CD4-positive, alpha-beta T cell (primary cell): ENCODE data around the gene RBM26. TPM values are rescaled to one million over a fixed set of nuclear protein-coding genes. Genes with fewer than 3 reads are reported as not detected.

Source experiments
- ATAC-seq: fragments of 200-7000 bp; cut with Tn5 transposase; one replicate; pipeline ENCODE4 v1.10.0; 2022; ENCODE audit warnings: mild to moderate bottlenecking; ENCODE audit not compliant: poor library complexity
- CTCF ChIA-PET: fragments of 350-600 bp; sonication (Branson Sonifier 250); formaldehyde crosslinking; loops from one replicate; lab custom pipeline; 2021; ENCODE audit warnings: antibody characterized with exemption, inconsistent platforms; lab: Charles Lee
- POLR2A ChIA-PET: fragments of 350-600 bp; sonication (Branson Sonifier 250); formaldehyde crosslinking; loops from one replicate; lab custom pipeline; 2021; ENCODE audit warnings: antibody characterized with exemption, inconsistent platforms; lab: Charles Lee
- DNase-seq, 14 experiments: peaks; one replicate each; pipeline ENCODE4 v3.0.0-alpha.2; 2013 to 2020; ENCODE audit warnings: mixed read lengths in 2 of 14
- H3K27ac ChIP-seq, 2 donors: one replicate each; pipeline versions ENCODE4 v1.5.1 to v1.7.0; 2013; ENCODE audit warnings: low read length in 2 of 2, low read depth in 1 of 2, mild to moderate bottlenecking in 1 of 2
- H3K27me3 ChIP-seq, 2 experiments: 1 replicate in 1 of 2; 2 replicates in 1 of 2; pipeline versions ENCODE4 v1.6.1 to v1.7.0; 2013; ENCODE audit warnings: low read length in 2 of 2, control low read depth in 1 of 2, mild to moderate bottlenecking in 1 of 2, moderate library complexity in 1 of 2; ENCODE audit not compliant: insufficient read depth in 2 of 2, control insufficient read depth in 1 of 2
- H3K36me3 ChIP-seq: one replicate; pipeline ENCODE4 v1.6.1; 2013; ENCODE audit warnings: low read length, control low read depth; ENCODE audit not compliant: insufficient read depth
- H3K4me1 ChIP-seq: one replicate; pipeline ENCODE4 v1.6.1; 2013; ENCODE audit warnings: low read length, control low read depth; ENCODE audit not compliant: insufficient read depth
- H3K4me3 ChIP-seq: one replicate; pipeline ENCODE4 v1.5.1; 2013; ENCODE audit warnings: mild to moderate bottlenecking, low read length, moderate library complexity
- H3K9me3 ChIP-seq, 2 experiments: 1 replicate in 1 of 2; 2 replicates in 1 of 2; pipeline versions ENCODE4 v1.6.1 to v1.7.0; 2013; ENCODE audit warnings: low read length in 2 of 2, mild to moderate bottlenecking in 2 of 2, control low read depth in 1 of 2, moderate library complexity in 1 of 2; ENCODE audit not compliant: control insufficient read depth in 1 of 2, insufficient read depth in 1 of 2
- H3K27ac Mint-ChIP-seq: one replicate; pipeline ENCODE4 v1.8.0; 2020; ENCODE audit warnings: mixed read lengths
- H3K27me3 Mint-ChIP-seq: one replicate; pipeline ENCODE4 v1.8.0; 2021; ENCODE audit warnings: mixed read lengths
- H3K36me3 Mint-ChIP-seq: one replicate; pipeline ENCODE4 v1.8.0; 2021; ENCODE audit warnings: low read depth, mixed read lengths
- H3K4me1 Mint-ChIP-seq: one replicate; pipeline ENCODE4 v1.8.0; 2021; ENCODE audit warnings: low read depth, mixed read lengths
- H3K4me3 Mint-ChIP-seq: one replicate; pipeline ENCODE4 v1.8.0; 2020; ENCODE audit warnings: mild to moderate bottlenecking, mixed read lengths
- H3K9me3 Mint-ChIP-seq: one replicate; pipeline ENCODE4 v1.8.0; 2020; ENCODE audit warnings: mixed read lengths
- intact Hi-C, 2 experiments: fragments of 100-400 bp; cut with DNase I in 1 of 2; cut with micrococcal nuclease in 1 of 2; formaldehyde crosslinking; loops; one replicate each; pipeline versions ENCODE4 v1.15.1 to v1.9.0; 2023 to 2025; cut with DNase I, micrococcal nuclease
- total RNA-seq, 174 experiments: library from RNA in 2 of 174; stranded (reverse) in 2 of 174; gene quantifications; one replicate each; pipeline ENCODE4 v1.2.3 and lab custom pipeline; 2021 to 2026
- TF ChIP-seq, protein P1 (sequence below): fragments of 200-600 bp; IDR thresholded peaks from one replicate; pipeline ENCODE4 v1.8.0; 2022; ENCODE audit warnings: antibody characterized with exemption, mild to moderate bottlenecking

RBM26 gene
- total RNA-seq, 2 experiments from 2014 or later, result 67.3 to 68.0 TPM

DNA sequence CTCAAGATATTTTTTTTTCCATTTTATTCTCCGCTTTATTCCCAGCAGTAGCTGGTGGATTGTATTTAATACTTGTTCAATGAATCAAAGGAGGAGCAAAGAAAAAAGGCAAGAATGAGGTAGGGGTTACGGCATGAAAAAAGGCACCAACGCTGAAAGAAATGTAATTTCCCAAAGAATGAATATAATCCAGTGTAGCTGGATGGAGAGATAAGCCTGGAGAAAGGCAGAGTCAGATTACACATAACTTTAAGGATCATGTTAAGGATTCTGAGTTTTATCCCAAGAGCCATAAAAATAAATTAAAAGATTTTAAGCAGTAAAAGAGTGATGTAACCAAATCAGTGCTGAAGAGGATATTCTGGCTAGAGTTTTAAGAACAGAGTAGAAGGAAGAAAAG lies 67.7 kb downstream of the RBM26 start:
- peaks cover 96% of the 10 kb centered on the region for H3K36me3 Mint-ChIP-seq
- Histone ChIP-seq H3K27me3 (no peaks in the 10 kb centered on the region), H3K36me3 (peaks cover 95% of the 10 kb centered on the region), H3K4me1 (no peaks in the 10 kb centered on the region), H3K9me3 (no peaks in the 10 kb centered on the region), H3K4me3 (no peak overlapping the region), H3K27ac (no peak overlapping the region)
- ChIA-PET CTCF (interaction anchor here (1.4 kb wide), 1 partner anchor 53 kb away, joined by 4 read pairs; no protein-coding TSS in a partner anchor), POLR2A (no interaction called here)
- no peak overlapping the region for H3K27ac Mint-ChIP-seq
- TF ChIP-seq, protein P1, sequence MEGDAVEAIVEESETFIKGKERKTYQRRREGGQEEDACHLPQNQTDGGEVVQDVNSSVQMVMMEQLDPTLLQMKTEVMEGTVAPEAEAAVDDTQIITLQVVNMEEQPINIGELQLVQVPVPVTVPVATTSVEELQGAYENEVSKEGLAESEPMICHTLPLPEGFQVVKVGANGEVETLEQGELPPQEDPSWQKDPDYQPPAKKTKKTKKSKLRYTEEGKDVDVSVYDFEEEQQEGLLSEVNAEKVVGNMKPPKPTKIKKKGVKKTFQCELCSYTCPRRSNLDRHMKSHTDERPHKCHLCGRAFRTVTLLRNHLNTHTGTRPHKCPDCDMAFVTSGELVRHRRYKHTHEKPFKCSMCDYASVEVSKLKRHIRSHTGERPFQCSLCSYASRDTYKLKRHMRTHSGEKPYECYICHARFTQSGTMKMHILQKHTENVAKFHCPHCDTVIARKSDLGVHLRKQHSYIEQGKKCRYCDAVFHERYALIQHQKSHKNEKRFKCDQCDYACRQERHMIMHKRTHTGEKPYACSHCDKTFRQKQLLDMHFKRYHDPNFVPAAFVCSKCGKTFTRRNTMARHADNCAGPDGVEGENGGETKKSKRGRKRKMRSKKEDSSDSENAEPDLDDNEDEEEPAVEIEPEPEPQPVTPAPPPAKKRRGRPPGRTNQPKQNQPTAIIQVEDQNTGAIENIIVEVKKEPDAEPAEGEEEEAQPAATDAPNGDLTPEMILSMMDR, result no peak
- intact Hi-C loops, result loop anchor here in 1 of 2 experiments (5.0 kb wide), 1 partner anchor 39 kb away; no protein-coding TSS in a partner anchor
- ATAC-seq, result no peak
- H3K4me1 Mint-ChIP-seq, result no peaks in the 10 kb centered on the region
- H3K4me3 Mint-ChIP-seq, result no peak overlapping the region
- no peaks in the 10 kb centered on the region for H3K9me3 Mint-ChIP-seq
- H3K27me3 Mint-ChIP-seq, result no peaks in the 10 kb centered on the region
- DNase-seq, result no peak

DNA sequence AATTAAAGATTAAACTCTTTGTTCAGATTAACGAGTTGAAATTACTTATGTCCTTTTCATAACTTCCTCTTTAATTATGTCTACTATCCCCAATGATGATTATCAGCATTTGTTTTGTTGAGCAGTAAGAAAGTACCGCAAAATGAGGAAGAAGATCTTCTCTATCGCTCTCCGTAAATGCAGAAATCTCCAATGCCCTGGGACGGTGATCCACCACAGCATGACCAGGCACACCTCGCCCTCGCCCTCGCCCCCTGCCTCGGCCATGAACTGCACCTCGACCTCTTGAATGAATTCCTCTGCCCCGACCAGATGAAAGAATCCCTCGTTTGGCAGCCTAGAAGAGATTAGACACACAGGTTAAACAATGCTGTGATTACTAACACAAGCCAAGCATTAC lies 69.1 kb downstream of the RBM26 start:
- H3K4me1 Mint-ChIP-seq, result no peaks in the 10 kb centered on the region
- ATAC-seq (no peak), DNase-seq (no peak)
- peaks cover 90% of the 10 kb centered on the region for H3K36me3 ChIP-seq
- H3K4me3 ChIP-seq, result no peak overlapping the region
- ChIA-PET CTCF (no interaction called here), POLR2A (no interaction called here)
- no peaks in the 10 kb centered on the region for H3K27me3 Mint-ChIP-seq
- TF ChIP-seq, protein P1, result no peak
- intact Hi-C loops, result loop anchor here in 1 of 2 experiments (5.0 kb wide), 1 partner anchor 40 kb away; no protein-coding TSS in a partner anchor
- H3K9me3 ChIP-seq, result no peaks in the 10 kb centered on the region
- H3K4me3 Mint-ChIP-seq, result no peak overlapping the region
- H3K27ac ChIP-seq, result no peak overlapping the region
- no peaks in the 10 kb centered on the region for H3K4me1 ChIP-seq
- H3K27me3 ChIP-seq, result no peaks in the 10 kb centered on the region
- H3K27ac Mint-ChIP-seq, result no peak overlapping the region
- peaks cover 96% of the 10 kb centered on the region for H3K36me3 Mint-ChIP-seq
- H3K9me3 Mint-ChIP-seq, result no peaks in the 10 kb centered on the region

DNA sequence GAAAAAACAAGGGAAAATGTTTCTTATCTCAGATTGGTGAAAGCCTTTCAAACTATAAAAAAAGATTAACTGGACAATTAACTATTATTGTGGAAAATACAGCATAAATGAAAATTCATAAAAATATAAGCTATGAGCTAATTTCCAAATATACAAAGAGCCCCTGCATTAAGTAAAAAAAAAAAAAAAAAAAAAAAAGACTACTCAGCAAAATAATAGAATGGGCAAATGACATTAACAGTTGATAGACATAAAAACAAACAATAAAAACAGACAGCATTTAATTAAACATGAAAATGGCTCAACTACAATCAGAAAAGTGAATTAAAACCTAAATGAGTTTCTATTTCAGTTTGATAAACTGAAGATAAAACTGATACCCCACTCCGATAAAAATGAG lies 77.5 kb downstream of the RBM26 start:
- Mint-ChIP-seq H3K27ac (no peak overlapping the region), H3K4me1 (no peaks in the 10 kb centered on the region), H3K36me3 (peaks cover 76% of the 10 kb centered on the region), H3K27me3 (no peaks in the 10 kb centered on the region), H3K9me3 (no peaks in the 10 kb centered on the region), H3K4me3 (no peak overlapping the region)
- ChIA-PET POLR2A (no interaction called here), CTCF (interaction anchor here (1.6 kb wide), 1 partner anchor 63 kb away, joined by 5 read pairs; no protein-coding TSS in a partner anchor)
- TF ChIP-seq, protein P1, result no peak
- Histone ChIP-seq H3K36me3 (peaks cover 40% of the 10 kb centered on the region), H3K27me3 (no peaks in the 10 kb centered on the region), H3K9me3 (no peaks in the 10 kb centered on the region), H3K4me1 (no peaks in the 10 kb centered on the region), H3K27ac (no peak overlapping the region), H3K4me3 (no peak overlapping the region)
- DNase-seq, result no peak
- ATAC-seq, result no peak
- intact Hi-C loops, result no loop called here
